H1 (cell line): ENCODE measurements around the gene GADD45GIP1. TPM values are rescaled to one million over a fixed set of nuclear protein-coding genes. Genes with fewer than 3 reads are reported as not detected.

Source experiments
- CTCF ChIA-PET: fragments of 300-600 bp; sonication (Branson Sonifier 250); formaldehyde crosslinking; loops from one replicate; lab custom pipeline; 2021; ENCODE audit not compliant: partially characterized antibody; lab: Charles Lee
- POLR2A ChIA-PET: fragments of 300-600 bp; sonication (Branson Sonifier 250); formaldehyde crosslinking; loops from one replicate; lab custom pipeline; 2021; ENCODE audit warnings: inconsistent platforms; ENCODE audit not compliant: partially characterized antibody; lab: Charles Lee
- DNase-seq, 2 experiments: peaks; one replicate each; pipeline versions ENCODE4 v3.0.0 to v3.0.0-alpha.2; 2010 to 2022; ENCODE audit warnings: low spot score in 2 of 2, low read depth in 1 of 2, mixed read lengths in 1 of 2
- FAIRE-seq: peaks from 2 replicates; lab custom pipeline; 2011; peaks lifted over from hg19 to GRCh38; lab: Jason Lieb, UNC
- H2AFZ ChIP-seq: 2 replicates; pipeline ENCODE4 v1.8.1; 2012; ENCODE audit warnings: low read length, inconsistent platforms
- H2AK5ac ChIP-seq: 2 replicates; pipeline ENCODE4 v1.6.1; 2013; ENCODE audit warnings: low read depth, low read length
- H2BK120ac ChIP-seq: replicated peaks from 2 replicates; pipeline ENCODE3; 2013; ENCODE audit warnings: low read depth, low read length, inconsistent platforms
- H2BK12ac ChIP-seq: 2 replicates; pipeline ENCODE4 v1.6.1; 2013; ENCODE audit warnings: low read depth, low read length
- H2BK15ac ChIP-seq: 2 replicates; pipeline ENCODE4 v1.6.1; 2013; ENCODE audit warnings: low read length
- H2BK20ac ChIP-seq: 2 replicates; pipeline ENCODE4 v1.6.1; 2013; ENCODE audit warnings: low read length
- H2BK5ac ChIP-seq: 2 replicates; pipeline ENCODE4 v1.6.1; 2013; ENCODE audit warnings: low read depth, low read length
- H3K14ac ChIP-seq: 2 replicates; pipeline ENCODE4 v1.6.1; 2013; ENCODE audit warnings: inconsistent platforms; ENCODE audit not compliant: insufficient read length
- H3K18ac ChIP-seq: 2 replicates; pipeline ENCODE4 v1.6.1; 2013; ENCODE audit warnings: low read length; ENCODE audit errors: extremely low read depth
- H3K23ac ChIP-seq: 2 replicates; pipeline ENCODE4 v1.6.1; 2013; ENCODE audit warnings: inconsistent platforms; ENCODE audit not compliant: insufficient read length
- H3K23me2 ChIP-seq: 2 replicates; pipeline ENCODE4 v1.6.1; 2013; ENCODE audit warnings: low read depth, low read length
- H3K27ac ChIP-seq: 2 replicates; pipeline ENCODE4 v1.6.1; 2011; ENCODE audit warnings: low read depth, low read length, inconsistent platforms
- H3K27me3 ChIP-seq, 4 experiments: replicated peaks in 1 of 4; 1 replicate in 1 of 4; 2 replicates in 3 of 4; pipeline versions ENCODE4 v1.6.1 to v1.8.1; 2011 to 2013; ENCODE audit warnings: low read length in 3 of 4, mild to moderate bottlenecking in 3 of 4, inconsistent platforms in 2 of 4, mixed read lengths in 2 of 4, moderate library complexity in 1 of 4; ENCODE audit not compliant: control insufficient read depth in 3 of 4, insufficient read depth in 3 of 4; ENCODE audit errors: extremely low read depth in 1 of 4
- H3K36me3 ChIP-seq, 4 experiments: 2 replicates each; pipeline versions ENCODE4 v1.6.1 to v1.8.1; 2011 to 2013; ENCODE audit warnings: mild to moderate bottlenecking in 4 of 4, low read length in 3 of 4, moderate library complexity in 2 of 4, control low read depth in 1 of 4, inconsistent platforms in 1 of 4; ENCODE audit not compliant: insufficient read depth in 4 of 4, control insufficient read depth in 2 of 4
- H3K4ac ChIP-seq: replicated peaks from 2 replicates; pipeline ENCODE3; 2013; ENCODE audit warnings: low read length, low read depth, mixed read lengths, inconsistent platforms; ENCODE audit not compliant: insufficient read length
- H3K4me1 ChIP-seq, 4 experiments: replicated peaks in 1 of 4; 1 replicate in 1 of 4; 2 replicates in 3 of 4; pipeline versions ENCODE4 v1.6.1 to v1.8.1; 2011 to 2013; ENCODE audit warnings: low read length in 3 of 4, inconsistent platforms in 2 of 4, mixed read lengths in 1 of 4; ENCODE audit not compliant: insufficient read depth in 4 of 4, control insufficient read depth in 3 of 4
- H3K4me2 ChIP-seq, 2 experiments: 2 replicates each; pipeline versions ENCODE4 v1.6.1 to v1.8.1; 2011 to 2013; ENCODE audit warnings: low read depth in 2 of 2, low read length in 2 of 2, control low read depth in 1 of 2, inconsistent platforms in 1 of 2, mild to moderate bottlenecking in 1 of 2; ENCODE audit not compliant: insufficient read depth in 1 of 2
- H3K4me3 ChIP-seq, 4 experiments: fragments of 200-600, 300-600 bp in 1 of 4; sonication (generic), shearing (Covaris generic), sonication (Bioruptor Twin) in 1 of 4; 2 replicates each; pipeline versions ENCODE4 v1.5.1 to v1.8.1; 2011 to 2016; ENCODE audit warnings: low read length in 4 of 4, low read depth in 3 of 4, control low read depth in 2 of 4, inconsistent platforms in 2 of 4, mild to moderate bottlenecking in 2 of 4, mixed read lengths in 1 of 4, moderate library complexity in 1 of 4; ENCODE audit not compliant: insufficient read depth in 2 of 4; ENCODE audit errors: extremely low read depth in 1 of 4
- H3K56ac ChIP-seq: replicated peaks from 2 replicates; pipeline ENCODE3; 2013; ENCODE audit warnings: low read depth, mild to moderate bottlenecking, mixed read lengths, low read length, inconsistent platforms; ENCODE audit not compliant: insufficient read length
- H3K79me1 ChIP-seq: 2 replicates; pipeline ENCODE4 v1.6.1; 2013; ENCODE audit warnings: low read depth, low read length, control low read depth
- H3K79me2 ChIP-seq, 2 experiments: 2 replicates each; pipeline versions ENCODE4 v1.6.1 to v1.8.1; 2012 to 2013; ENCODE audit warnings: low read length in 2 of 2, mild to moderate bottlenecking in 2 of 2, inconsistent platforms in 1 of 2; ENCODE audit not compliant: insufficient read depth in 2 of 2, control insufficient read depth in 1 of 2
- H3K9ac ChIP-seq, 4 experiments: replicated peaks in 1 of 4; 1 replicate in 1 of 4; 2 replicates in 3 of 4; pipeline versions ENCODE4 v1.6.1 to v1.8.1; 2011 to 2013; ENCODE audit warnings: low read depth in 3 of 4, low read length in 3 of 4, control low read depth in 2 of 4, mild to moderate bottlenecking in 2 of 4, moderate library complexity in 2 of 4, inconsistent platforms in 1 of 4; ENCODE audit errors: extremely low read depth in 1 of 4
- H3K9me3 ChIP-seq, 2 experiments: 2 replicates each; pipeline versions ENCODE4 v1.6.1 to v1.8.1; 2012 to 2013; ENCODE audit warnings: mild to moderate bottlenecking in 2 of 2, moderate library complexity in 2 of 2, control low read depth in 1 of 2, inconsistent platforms in 1 of 2, low read depth in 1 of 2, low read length in 1 of 2, mixed read lengths in 1 of 2; ENCODE audit not compliant: insufficient read depth in 2 of 2
- H4K20me1 ChIP-seq, 2 experiments: replicated peaks in 1 of 2; 2 replicates each; pipeline versions ENCODE3 to v1.8.1; 2011 to 2013; ENCODE audit warnings: inconsistent platforms in 2 of 2, low read length in 2 of 2, mild to moderate bottlenecking in 1 of 2; ENCODE audit not compliant: insufficient read depth in 2 of 2, control insufficient read depth in 1 of 2
- H4K5ac ChIP-seq: 2 replicates; pipeline ENCODE4 v1.6.1; 2013; ENCODE audit warnings: low read length, low read depth, mixed read lengths, inconsistent platforms; ENCODE audit not compliant: insufficient read length
- H4K8ac ChIP-seq: 2 replicates; pipeline ENCODE4 v1.8.0; 2013; ENCODE audit warnings: mild to moderate bottlenecking, moderate library complexity, low read length, inconsistent platforms; ENCODE audit not compliant: insufficient read depth; ENCODE audit errors: extremely low read depth
- H4K91ac ChIP-seq: replicated peaks from 2 replicates; pipeline ENCODE3; 2013; ENCODE audit warnings: low read length, mixed read lengths, inconsistent platforms; ENCODE audit not compliant: insufficient read length
- ATF2 ChIP-seq: IDR thresholded peaks from 2 replicates; pipeline ENCODE4 v1.6.1; 2012; ENCODE audit warnings: low read length, inconsistent platforms
- CREB1 ChIP-seq: IDR thresholded peaks from 2 replicates; pipeline ENCODE4 v1.6.1; 2012; ENCODE audit warnings: inconsistent platforms
- CTBP2 ChIP-seq: IDR thresholded peaks from 2 replicates; pipeline ENCODE4 v1.7.0; 2011; ENCODE audit warnings: borderline replicate concordance, mild to moderate bottlenecking, moderate library complexity, mixed read lengths, low read length; ENCODE audit not compliant: insufficient read depth, insufficient read length
- E2F6 ChIP-seq: IDR thresholded peaks from 2 replicates; pipeline ENCODE4 v1.6.1; 2012; ENCODE audit warnings: inconsistent platforms
- NANOG ChIP-seq: IDR thresholded peaks from 2 replicates; pipeline ENCODE4 v1.6.1; 2011; ENCODE audit warnings: low read length, low read depth, mild to moderate bottlenecking, inconsistent platforms; ENCODE audit not compliant: insufficient read depth, poor library complexity, severe bottlenecking
- RAD21 ChIP-seq, 2 experiments: IDR thresholded peaks in 1 of 2; conservative IDR thresholded peaks in 1 of 2; 2 replicates each; pipeline ENCODE4 v1.6.1; 2011; ENCODE audit warnings: low read depth in 2 of 2, low read length in 2 of 2, improper control_type of control experiment in 1 of 2, inconsistent platforms in 1 of 2, mild to moderate bottlenecking in 1 of 2, moderate library complexity in 1 of 2
- RFX5 ChIP-seq: IDR thresholded peaks from 2 replicates; pipeline ENCODE4 v1.6.1; 2011; ENCODE audit warnings: low read depth, low read length, improper control_type of control experiment, borderline replicate concordance
- RXRA ChIP-seq: IDR thresholded peaks from 2 replicates; pipeline ENCODE4 v1.6.1; 2011; ENCODE audit warnings: low read depth, mild to moderate bottlenecking, low read length, moderate library complexity; ENCODE audit not compliant: insufficient read depth
- SP1 ChIP-seq: IDR thresholded peaks from 2 replicates; pipeline ENCODE4 v1.6.1; 2011; ENCODE audit warnings: low read depth, low read length
- TAF7 ChIP-seq: optimal IDR thresholded peaks from 2 replicates; pipeline ENCODE3; 2011; ENCODE audit warnings: low read depth, mild to moderate bottlenecking, inconsistent platforms, low read length, moderate library complexity, borderline replicate concordance
- TCF12 ChIP-seq: IDR thresholded peaks from 2 replicates; pipeline ENCODE4 v1.6.1; 2011; ENCODE audit warnings: low read depth, mild to moderate bottlenecking, low read length
- WGBS, 2 experiments: shearing (Covaris generic) in 1 of 2; methylation state at CpG; one replicate each; pipeline versions ENCODE4 v1.1.6 to v1.1.7; 2013 to 2015; ENCODE audit warnings: low lambda C conversion rate in 2 of 2, mixed read lengths in 2 of 2, inconsistent platforms in 1 of 2, low coverage in 1 of 2, missing lambda C conversion rate in 1 of 2; ENCODE audit not compliant: insufficient replicate concordance in 2 of 2, insufficient coverage in 1 of 2, insufficient read length in 1 of 2; ENCODE audit errors: extremely low coverage in 1 of 2, missing lambda C conversion rate in 1 of 2; 5-methylcytosine and 5-hydroxymethylcytosine counted together
- polyA plus RNA-seq, 7 experiments: library from polyadenylated mRNA; depleted of rRNA in 3 of 7; stranded (reverse) in 5 of 7; unstranded in 2 of 7; fragments of >200 nt in 5 of 7; fragments of 200-250 nt in 2 of 7; gene quantifications; 1 replicate in 5 of 7; 2 replicates in 1 of 7; 4 replicates in 1 of 7; pipeline versions ENCODE4 v1.2.1 to v1.2.3, GENCODE V29; 2011 to 2013; ENCODE audit warnings: missing spikeins in 2 of 7, mixed read lengths in 2 of 7
- total RNA-seq: library from RNA; stranded (reverse); fragmentation: NEBNext Ultra II Directional; extraction: Animal tissue kit (Norgen Biotek cat#: 25700); gene quantifications from 2 replicates; pipeline ENCODE4 v1.2.1, GENCODE V29; 2021

Gene GADD45GIP1
- total and polyA plus RNA-seq, 2 of the 8 experiments (the other 6 are each of a cell fraction or from before 2014, with no cell fraction given) = 42.2 to 42.6 TPM

GRCh38 chr19:12973236-12973635 lies 16.2 kb upstream of the GADD45GIP1 start:
- Histone ChIP-seq H2BK12ac (no peak overlapping the region), H3K79me1 (no peaks in the 10 kb centered on the region), H3K4me2 (no peak overlapping the region), H4K91ac (no peak overlapping the region), H2BK120ac (no peak overlapping the region), H3K79me2 (no peaks in the 10 kb centered on the region), H2AFZ (no peak overlapping the region), H4K8ac (no peak overlapping the region), H3K27me3 (no peaks in the 10 kb centered on the region), H4K20me1 (no peaks in the 10 kb centered on the region), H3K23me2 (no peaks in the 10 kb centered on the region), H4K5ac (no peak overlapping the region), H3K18ac (no peak overlapping the region), H2BK5ac (no peak overlapping the region), H3K36me3 (no peaks in the 10 kb centered on the region), H3K23ac (no peak overlapping the region), H3K9ac (no peak overlapping the region; a peak in 1 of 7 replicates), H3K9me3 (no peaks in the 10 kb centered on the region), H3K56ac (no peak overlapping the region), H2AK5ac (peak overlapping the region; percentile 86; the same call in 1 of the 2 replicates), H3K4me1 (peaks cover 0 to 6% (median 0%) of the 10 kb centered on the region in 4 experiments; a peak in 2 of 7 replicates), H3K4ac (peak overlapping the region; percentile 78), H3K4me3 (no peak overlapping the region), H2BK15ac (0 out of 2 replicates have a peak overlapping the region, but pooled peaks have one; percentile 0), H3K27ac (no peak overlapping the region; the same call in 1 of the 2 replicates), H3K14ac (no peak overlapping the region), H2BK20ac (no peak overlapping the region)
- ChIA-PET CTCF (interaction anchor here (0.8 to 16.3 kb wide), 3 partner anchors 61 to 116 kb away, joined by 3 to 431 read pairs (median 4); no protein-coding TSS in a partner anchor), POLR2A (interaction anchor here (0.6 kb wide), 1 partner anchor 10 kb away, joined by 3 read pairs; no protein-coding TSS in a partner anchor)
- DNase-seq (no peak), FAIRE-seq (no peak)
- 92% methylated on average over 16 of the region's 16 CpGs; no CpG with 5 or more reads in 1 of the 2 experiments for WGBS, 2 experiments
- TF ChIP-seq E2F6 = no peak
- TF ChIP-seq CREB1 = no peak
- no peak for TF ChIP-seq TCF12
- no peak for TF ChIP-seq CTBP2
- TF ChIP-seq NANOG = no peak
- no peak for TF ChIP-seq RFX5
- no peak for TF ChIP-seq RAD21 (IDR thresholded peaks at IDR 0.05 in 1 of 2, conservative IDR thresholded peaks at IDR 0.05 in 1 of 2; ENCODE audit: low read depth in 2 of 2, low read length in 2 of 2)
- no peak for TF ChIP-seq RXRA
- TF ChIP-seq SP1 = no peak
- TF ChIP-seq ATF2 = no peak
- TF ChIP-seq TAF7 = no peak
